GM08714 (cell line): Measurements from ENCODE around the gene UBE2J1.
"Not testable (repeated sequence)": the region's sequence is repeated elsewhere in the genome, so short reads cannot be mapped to it uniquely, and the experiment has no call there.

Experiments
- H3K4me3 ChIP-seq: fragments of 200-500 bp; sonication (Bioruptor generic); 2 replicates; pipeline ENCODE4 v1.5.1; 2014; ENCODE audit warnings: mild to moderate bottlenecking, low read length, inconsistent platforms
- ZNF274 ChIP-seq: IDR thresholded peaks from 2 replicates; pipeline ENCODE4 v1.6.1; 2012; ENCODE audit warnings: mild to moderate bottlenecking, low read depth, low read length

Gene UBE2J1

GRCh38 chr6:89298680-89299465 is 53.6 kb downstream of the UBE2J1 start:
- no peak overlapping the region for H3K4me3 ChIP-seq
- TF ChIP-seq ZNF274: no peak

- H3K4me3 ChIP-seq: no peak overlapping the region; the same call in 1 of the 2 replicates
- no peak for TF ChIP-seq ZNF274
Measured at GRCh38 chr6:89297695-89298351, 54.7 kb downstream of the UBE2J1 start.

GRCh38 chr6:89295981-89296380 is 56.5 kb downstream of the UBE2J1 start:
- TF ChIP-seq ZNF274: no peak
- no peak overlapping the region for H3K4me3 ChIP-seq

GRCh38 chr6:89295116-89295515 is 57.4 kb downstream of the UBE2J1 start:
- H3K4me3 ChIP-seq: not testable (repeated sequence)

- no peak for TF ChIP-seq ZNF274
- H3K4me3 ChIP-seq: no peak overlapping the region
Measured at GRCh38 chr6:89291256-89291819, 61.2 kb downstream of the UBE2J1 start.

GRCh38 chr6:89290401-89291155 is 61.9 kb downstream of the UBE2J1 start:
- no peak overlapping the region for H3K4me3 ChIP-seq
- TF ChIP-seq ZNF274: no peak

- no peak for TF ChIP-seq ZNF274
- H3K4me3 ChIP-seq: no peak overlapping the region
Measured at GRCh38 chr6:89289710-89290109, 62.8 kb downstream of the UBE2J1 start.

- no peak for TF ChIP-seq ZNF274
- no peak overlapping the region for H3K4me3 ChIP-seq
Measured at GRCh38 chr6:89287351-89288028, 65.0 kb downstream of the UBE2J1 start.

GRCh38 chr6:89286516-89286915 is 66.0 kb downstream of the UBE2J1 start:
- no peak for TF ChIP-seq ZNF274
- no peak overlapping the region for H3K4me3 ChIP-seq

- no peak overlapping the region for H3K4me3 ChIP-seq
- TF ChIP-seq ZNF274: no peak
Measured at GRCh38 chr6:89284963-89285735, 67.4 kb downstream of the UBE2J1 start.

GRCh38 chr6:89284081-89284480 is 68.4 kb downstream of the UBE2J1 start:
- no peak for TF ChIP-seq ZNF274
- no peak overlapping the region for H3K4me3 ChIP-seq

GRCh38 chr6:89282749-89283148 is 69.8 kb downstream of the UBE2J1 start:
- no peak for TF ChIP-seq ZNF274
- H3K4me3 ChIP-seq: no peak overlapping the region

GRCh38 chr6:89281779-89282246 is 70.7 kb downstream of the UBE2J1 start:
- H3K4me3 ChIP-seq: no peak overlapping the region
- no peak for TF ChIP-seq ZNF274
